NCI-H1417 treated with DMSO at 0.1 percent for 48 hours (cell line): ENCODE results near the gene NLN.

Experiments used
- DNase-seq: peaks from one replicate; lab custom pipeline; 2025; lab: John Stamatoyannopoulos, UW

The NLN gene

GRCh38 chr5:65873181-65873750, 151.3 kb downstream of the NLN start:
- no peak for DNase-seq

- DNase-seq: no peak
These were observed 152.2 kb downstream of the NLN start for GRCh38 chr5:65874241-65874640.

- DNase-seq: no peak
These were observed 154.5 kb downstream of the NLN start for GRCh38 chr5:65876496-65876895.

GRCh38 chr5:65876970-65877369, 155.0 kb downstream of the NLN start:
- no peak for DNase-seq
